ENCODE results near the gene PGBD4. TPM values are rescaled to one million over a fixed set of nuclear protein-coding genes. Genes with fewer than 3 reads are reported as not detected.

PGBD4 gene
- total RNA-seq, 1 donor = 1.8 TPM

DNA sequence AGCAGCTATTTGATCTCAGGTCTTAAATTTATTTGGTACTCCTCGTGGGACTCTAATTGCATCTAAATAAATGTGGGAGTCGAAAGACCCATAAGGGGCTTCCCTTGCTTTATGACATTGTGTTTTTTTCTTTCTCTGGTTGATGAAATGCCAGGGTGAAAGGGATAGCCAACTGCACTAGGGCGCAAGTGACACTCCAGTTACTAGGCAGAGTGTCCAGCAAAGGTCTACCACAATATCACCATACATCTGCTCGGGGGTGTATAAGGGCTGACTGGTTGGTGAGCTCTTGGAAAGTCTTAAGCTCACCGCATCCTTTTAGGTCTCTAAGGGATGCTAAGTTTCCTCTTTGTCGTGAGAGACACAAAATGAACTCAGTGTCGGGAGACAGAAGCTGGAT is 54.0 kb downstream of the PGBD4 start:
- Histone ChIP-seq H3K27me3 (ENCODE audit: insufficient read depth, low read length) (no peaks in the 10 kb centered on the region), H3K4me1 (ENCODE audit: insufficient read depth, low read length) (no peaks in the 10 kb centered on the region), H3K27ac (ENCODE audit: low read depth, low read length) (no peak overlapping the region), H3K36me3 (ENCODE audit: insufficient read depth, low read length) (peaks cover 46% of the 10 kb centered on the region), H3K4me2 (ENCODE audit: insufficient read depth, low read length) (no peak overlapping the region), H3K4me3 (ENCODE audit: insufficient read depth, low read length) (no peak overlapping the region), H3K9me3 (ENCODE audit: low read depth, low read length) (peaks cover 9% of the 10 kb centered on the region), H2AFZ (ENCODE audit: low read length) (no peak overlapping the region), H3K79me2 (ENCODE audit: insufficient read depth, low read length) (peaks cover 1% of the 10 kb centered on the region), H4K20me1 (ENCODE audit: insufficient read depth, low read length) (no peaks in the 10 kb centered on the region)
- DNase-seq (ENCODE audit: insufficient read length, low spot score, missing footprints) = no peak
- TF ChIP-seq, protein P1, sequence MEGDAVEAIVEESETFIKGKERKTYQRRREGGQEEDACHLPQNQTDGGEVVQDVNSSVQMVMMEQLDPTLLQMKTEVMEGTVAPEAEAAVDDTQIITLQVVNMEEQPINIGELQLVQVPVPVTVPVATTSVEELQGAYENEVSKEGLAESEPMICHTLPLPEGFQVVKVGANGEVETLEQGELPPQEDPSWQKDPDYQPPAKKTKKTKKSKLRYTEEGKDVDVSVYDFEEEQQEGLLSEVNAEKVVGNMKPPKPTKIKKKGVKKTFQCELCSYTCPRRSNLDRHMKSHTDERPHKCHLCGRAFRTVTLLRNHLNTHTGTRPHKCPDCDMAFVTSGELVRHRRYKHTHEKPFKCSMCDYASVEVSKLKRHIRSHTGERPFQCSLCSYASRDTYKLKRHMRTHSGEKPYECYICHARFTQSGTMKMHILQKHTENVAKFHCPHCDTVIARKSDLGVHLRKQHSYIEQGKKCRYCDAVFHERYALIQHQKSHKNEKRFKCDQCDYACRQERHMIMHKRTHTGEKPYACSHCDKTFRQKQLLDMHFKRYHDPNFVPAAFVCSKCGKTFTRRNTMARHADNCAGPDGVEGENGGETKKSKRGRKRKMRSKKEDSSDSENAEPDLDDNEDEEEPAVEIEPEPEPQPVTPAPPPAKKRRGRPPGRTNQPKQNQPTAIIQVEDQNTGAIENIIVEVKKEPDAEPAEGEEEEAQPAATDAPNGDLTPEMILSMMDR (IDR thresholded peaks at IDR 0.05; ENCODE audit: extremely low read depth, low read depth, low read length) = no peak

Other genes with a start within 250 kb of the PGBD4 start
- under 0.01 TPM in 2 replicates for gene CHRM5, start 133.6 kb upstream of the PGBD4 start, total RNA-seq
- gene AVEN, start 62.9 kb upstream of the PGBD4 start, total RNA-seq = 34.7 and 37.4 TPM in 2 replicates
- gene EMC7, start 221 bp upstream of the PGBD4 start, total RNA-seq = 40.5 and 48.0 TPM in 2 replicates
- gene KATNBL1, start 108.0 kb downstream of the PGBD4 start, total RNA-seq = 37.3 and 49.2 TPM in 2 replicates
- gene EMC4, start 122.9 kb downstream of the PGBD4 start, total RNA-seq = 135 and 136 TPM in 2 replicates
- 39.2 and 40.9 TPM in 2 replicates for gene SLC12A6, start 235.7 kb downstream of the PGBD4 start, total RNA-seq
- 193 and 216 TPM in 2 replicates for gene NOP10, start 241.1 kb downstream of the PGBD4 start, total RNA-seq
- under 0.01 TPM in 1 of 2 replicates, not detected in the other for gene NUTM1, start 241.2 kb downstream of the PGBD4 start, total RNA-seq